Bronchial epithelial cell (primary cell): Measurements from ENCODE around the gene YWHAE. TPM values are rescaled to one million over a fixed set of nuclear protein-coding genes. Genes with fewer than 3 reads are reported as not detected.
"Not testable (repeated sequence)": the region's sequence is repeated elsewhere in the genome, so short reads cannot be mapped to it uniquely, and the experiment has no call there.

Experiments
- DNase-seq: peaks from one replicate; pipeline ENCODE4 v3.0.0-alpha.2; 2010; ENCODE audit warnings: low read depth
- FAIRE-seq: peaks from 2 replicates; lab custom pipeline; 2011; peaks lifted over from hg19 to GRCh38; lab: Jason Lieb, UNC
- H3K27me3 ChIP-seq: 2 replicates; pipeline ENCODE4 v1.5.1; 2011; ENCODE audit warnings: low read length; ENCODE audit not compliant: control insufficient read depth, insufficient read depth
- H3K36me3 ChIP-seq: 2 replicates; pipeline ENCODE4 v1.5.1; 2011; ENCODE audit warnings: low read length; ENCODE audit not compliant: control insufficient read depth, insufficient read depth
- H3K4me3 ChIP-seq: 2 replicates; pipeline ENCODE4 v1.5.1; 2011; ENCODE audit warnings: mild to moderate bottlenecking, low read depth, low read length, control low read depth
- total RNA-seq: library from RNA; depleted of rRNA; stranded (reverse); fragments of >200 nt; gene quantifications from 2 replicates; pipeline ENCODE4 v1.2.1, GENCODE V29; 2014
- TF ChIP-seq, protein P1 (sequence below): IDR thresholded peaks from 2 replicates; pipeline ENCODE4 v1.5.1; 2011; ENCODE audit warnings: mild to moderate bottlenecking, moderate library complexity, low read length, control low read depth, inconsistent platforms; ENCODE audit not compliant: insufficient read depth, severe bottlenecking

The YWHAE gene
- total RNA-seq, 1 donor from 2014 or later: 307 TPM

- TF ChIP-seq, protein P1, sequence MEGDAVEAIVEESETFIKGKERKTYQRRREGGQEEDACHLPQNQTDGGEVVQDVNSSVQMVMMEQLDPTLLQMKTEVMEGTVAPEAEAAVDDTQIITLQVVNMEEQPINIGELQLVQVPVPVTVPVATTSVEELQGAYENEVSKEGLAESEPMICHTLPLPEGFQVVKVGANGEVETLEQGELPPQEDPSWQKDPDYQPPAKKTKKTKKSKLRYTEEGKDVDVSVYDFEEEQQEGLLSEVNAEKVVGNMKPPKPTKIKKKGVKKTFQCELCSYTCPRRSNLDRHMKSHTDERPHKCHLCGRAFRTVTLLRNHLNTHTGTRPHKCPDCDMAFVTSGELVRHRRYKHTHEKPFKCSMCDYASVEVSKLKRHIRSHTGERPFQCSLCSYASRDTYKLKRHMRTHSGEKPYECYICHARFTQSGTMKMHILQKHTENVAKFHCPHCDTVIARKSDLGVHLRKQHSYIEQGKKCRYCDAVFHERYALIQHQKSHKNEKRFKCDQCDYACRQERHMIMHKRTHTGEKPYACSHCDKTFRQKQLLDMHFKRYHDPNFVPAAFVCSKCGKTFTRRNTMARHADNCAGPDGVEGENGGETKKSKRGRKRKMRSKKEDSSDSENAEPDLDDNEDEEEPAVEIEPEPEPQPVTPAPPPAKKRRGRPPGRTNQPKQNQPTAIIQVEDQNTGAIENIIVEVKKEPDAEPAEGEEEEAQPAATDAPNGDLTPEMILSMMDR: no peak
- Histone ChIP-seq H3K36me3 (no peaks in the 10 kb centered on the region), H3K27me3 (peaks cover 2% of the 10 kb centered on the region), H3K4me3 (no peak overlapping the region)
- FAIRE-seq (no peak), DNase-seq (no peak)
Measured at GRCh38 chr17:1402262-1402586, 2.2 kb upstream of the YWHAE start.

GRCh38 chr17:1398931-1399678, 917 bp downstream of the YWHAE start:
- Histone ChIP-seq H3K27me3 (no peaks in the 10 kb centered on the region), H3K4me3 (peak overlapping the region; percentile 51), H3K36me3 (no peaks in the 10 kb centered on the region)
- FAIRE-seq (no peak), DNase-seq (no peak)
- TF ChIP-seq, protein P1: no peak

DNA sequence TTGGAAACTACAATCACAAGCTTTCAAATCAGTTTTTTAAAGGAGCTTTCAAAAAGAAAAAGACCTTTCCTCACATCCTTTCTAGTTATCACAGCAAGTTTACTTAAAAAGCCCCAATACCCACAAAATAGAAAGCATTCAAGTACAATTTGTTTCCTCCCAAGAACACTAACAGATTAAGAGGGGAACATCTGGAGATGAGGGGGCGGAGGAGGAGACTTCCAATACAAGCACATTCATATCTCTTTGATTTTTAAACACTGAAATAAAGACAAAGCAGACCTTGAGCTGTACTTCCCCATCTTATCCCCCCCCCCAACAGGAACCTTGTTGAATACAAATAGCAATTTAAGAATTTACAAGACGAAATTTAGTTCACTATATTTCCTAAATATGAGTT, 2.0 kb downstream of the YWHAE start:
- H3K27me3 ChIP-seq: no peaks in the 10 kb centered on the region
- FAIRE-seq (no peak), DNase-seq (no peak)
- no peaks in the 10 kb centered on the region for H3K36me3 ChIP-seq
- TF ChIP-seq, protein P1: no peak
- peak overlapping the region; percentile 51 for H3K4me3 ChIP-seq

DNA sequence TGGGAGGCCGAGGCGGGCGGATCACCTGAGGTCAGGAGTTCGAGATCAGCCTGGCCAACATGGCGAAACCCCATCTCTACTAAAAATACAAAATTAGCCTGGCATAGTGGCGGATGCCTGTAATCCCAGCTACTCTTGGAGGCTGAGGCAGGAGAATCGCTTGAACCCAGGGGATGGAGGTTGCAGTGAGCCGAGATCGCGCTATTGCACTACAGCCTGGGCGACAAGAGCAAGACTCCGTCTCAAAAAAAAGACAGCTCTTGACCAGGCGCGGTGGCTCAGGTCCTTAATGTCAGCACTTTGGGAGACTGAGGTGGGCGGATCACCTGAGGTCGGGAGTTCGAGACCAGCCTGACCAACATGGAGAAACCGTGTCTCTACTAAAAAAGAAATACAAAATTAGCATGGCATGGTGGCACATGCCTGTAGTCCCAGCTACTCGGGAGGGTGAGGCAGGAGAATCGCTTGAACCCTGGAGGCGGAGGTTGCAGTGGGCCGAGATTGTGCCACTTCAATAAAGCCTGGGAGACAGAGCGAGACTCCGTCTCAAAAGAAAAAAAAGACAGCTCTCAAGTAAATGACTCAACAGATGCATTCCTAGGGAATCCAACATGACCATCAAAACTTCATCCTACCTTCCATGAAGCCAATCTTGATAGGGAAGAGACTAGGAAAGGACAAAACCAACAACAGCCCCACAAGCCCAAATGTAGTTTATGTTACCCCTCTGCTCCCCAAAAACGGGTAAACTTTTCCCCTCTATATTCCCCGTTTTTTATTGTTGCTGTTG, 4.0 kb downstream of the YWHAE start:
- not testable (repeated sequence) for DNase-seq, H3K27me3 ChIP-seq, FAIRE-seq, H3K4me3 ChIP-seq, H3K36me3 ChIP-seq

- Histone ChIP-seq H3K4me3 (no peak overlapping the region), H3K27me3 (no peaks in the 10 kb centered on the region), H3K36me3 (no peaks in the 10 kb centered on the region)
- TF ChIP-seq, protein P1: no peak
- no peak for FAIRE-seq
- no peak for DNase-seq
Measured at GRCh38 chr17:1391577-1391976, 8.4 kb downstream of the YWHAE start.
